Posterior vena cava (tissue), 2 donors: ENCODE data around the gene DIP2B. TPM values are rescaled to one million over a fixed set of nuclear protein-coding genes. Genes with fewer than 3 reads are reported as not detected.
A peak's percentile ranks its signal among the peaks of the same experiment; 100 is the strongest.

ENCODE experiments used
- DNase-seq: peaks from one replicate; pipeline ENCODE4 v3.0.0-alpha.2; 2020; ENCODE audit warnings: low spot score
- intact Hi-C, 2 donors: fragments of 100-400 bp; cut with DNase I; formaldehyde crosslinking; loops; one replicate each; pipeline versions ENCODE4 v1.14.1 to v1.14.2; 2022 to 2023
- total RNA-seq, 2 donors: library from RNA; stranded (reverse); fragmentation: NEBNext Ultra II Directional; extraction: Animal tissue kit (Norgen Biotek cat#: 25700); gene quantifications; one replicate each; pipeline ENCODE4 v1.2.1, GENCODE V29; 2021
- donor health status: DM: yes; HTN: yes; CAD: no.
- donor health status: DM: yes; HTN: yes; CAD: no.

Gene DIP2B
- total RNA-seq, 2 donors from 2014 or later = 13.7 to 14.0 TPM

GRCh38 chr12:50772877-50773276 is 268.1 kb downstream of the DIP2B start:
- no peak for DNase-seq
- intact Hi-C loops = no loop called here

- intact Hi-C loops = no loop called here
- DNase-seq = no peak
Measured at GRCh38 chr12:50775251-50775650, 270.5 kb downstream of the DIP2B start.

DNA sequence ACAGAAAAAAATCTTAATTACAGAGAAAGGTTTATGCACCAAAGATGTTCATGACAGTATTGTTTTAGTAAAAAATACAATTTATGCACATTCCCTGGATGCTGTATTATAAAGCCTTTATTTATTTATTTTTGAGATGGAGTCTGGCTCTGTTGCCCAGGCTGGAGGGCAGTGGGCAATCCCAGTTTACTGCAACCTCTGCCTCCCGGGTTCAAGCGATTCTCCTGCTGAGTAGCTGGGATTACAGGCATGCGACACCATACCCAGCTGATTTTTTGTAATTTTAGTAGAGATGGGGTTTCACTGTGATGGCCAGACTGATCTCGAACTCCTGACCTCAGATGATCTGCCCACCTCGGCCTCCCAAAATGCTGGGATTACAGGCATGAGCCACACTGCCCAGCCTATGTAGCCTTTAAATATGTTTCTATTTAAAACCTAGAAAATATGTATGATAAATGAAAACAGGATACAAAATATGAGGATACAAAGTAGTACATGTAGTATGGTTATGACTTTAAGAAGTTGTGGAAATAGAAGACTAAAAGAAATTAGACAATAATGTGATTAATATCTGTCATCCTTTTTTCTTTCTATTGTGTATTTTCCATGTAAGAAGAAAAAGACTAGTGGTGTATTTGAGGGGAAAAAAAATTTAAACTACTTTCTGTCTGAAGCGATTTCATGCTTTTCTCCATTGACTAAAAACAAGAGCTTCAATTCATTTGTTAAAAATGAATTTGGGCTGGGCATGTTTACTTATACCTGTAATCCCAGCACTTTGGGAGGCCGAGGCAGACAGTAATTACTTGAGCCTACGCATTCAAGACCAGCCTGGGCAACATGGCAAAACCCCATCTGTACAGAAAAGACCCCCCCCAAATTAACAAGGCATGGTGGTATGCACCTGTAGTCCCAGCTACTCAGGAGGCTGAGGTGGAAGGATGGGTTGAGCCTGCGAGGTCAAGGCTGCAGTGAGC is 272.3 kb downstream of the DIP2B start:
- intact Hi-C loops = no loop called here
- DNase-seq = peak; percentile 36

GRCh38 chr12:50778663-50779590 is 274.1 kb downstream of the DIP2B start:
- peak; percentile 32 for DNase-seq
- intact Hi-C loops = no loop called here

GRCh38 chr12:50780013-50780412 is 275.2 kb downstream of the DIP2B start:
- DNase-seq = no peak
- intact Hi-C loops = no loop called here

- intact Hi-C loops = no loop called here
- DNase-seq = no peak
Measured at GRCh38 chr12:50784501-50784900, 279.7 kb downstream of the DIP2B start.

- DNase-seq = no peak
- intact Hi-C loops = no loop called here
Measured at GRCh38 chr12:50785406-50786001, 280.7 kb downstream of the DIP2B start.

DNA sequence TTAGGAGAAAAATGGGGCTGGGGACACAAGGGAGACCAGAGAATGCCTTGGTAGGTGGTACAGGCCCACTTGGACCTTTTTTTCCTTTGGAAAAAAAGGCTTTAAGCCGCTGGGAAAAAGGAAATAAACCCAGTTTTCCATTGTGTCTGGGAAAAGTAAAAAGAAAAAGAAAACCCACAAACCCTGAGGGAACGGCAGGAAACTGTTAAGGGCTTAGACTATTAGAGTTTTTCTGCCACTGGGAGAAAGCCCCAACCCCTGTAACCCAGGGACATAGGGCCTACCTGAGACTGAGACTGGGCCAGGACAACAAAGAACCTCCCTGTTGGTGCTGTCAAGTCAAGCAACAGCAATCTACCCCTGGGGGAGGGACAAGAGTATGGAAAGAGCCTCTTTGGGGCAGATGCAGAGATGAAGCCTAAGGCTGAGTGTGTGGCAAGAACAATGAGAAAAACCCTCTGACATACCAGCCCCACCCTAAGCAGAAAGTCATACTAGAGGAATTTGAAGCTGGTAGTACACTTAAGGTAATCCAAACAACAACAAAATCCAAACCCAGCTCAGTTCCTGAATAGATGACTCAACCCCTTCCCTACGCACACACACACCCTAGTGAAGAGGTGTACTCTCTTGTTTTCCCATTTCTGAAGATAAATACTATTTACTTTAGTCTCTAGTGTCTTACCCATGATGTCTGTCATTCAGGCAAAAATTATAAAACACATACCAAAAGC is 281.9 kb downstream of the DIP2B start:
- DNase-seq = no peak
- intact Hi-C loops = no loop called here

- no peak for DNase-seq
- intact Hi-C loops = no loop called here
Measured at GRCh38 chr12:50787618-50788017, 282.8 kb downstream of the DIP2B start.

DNA sequence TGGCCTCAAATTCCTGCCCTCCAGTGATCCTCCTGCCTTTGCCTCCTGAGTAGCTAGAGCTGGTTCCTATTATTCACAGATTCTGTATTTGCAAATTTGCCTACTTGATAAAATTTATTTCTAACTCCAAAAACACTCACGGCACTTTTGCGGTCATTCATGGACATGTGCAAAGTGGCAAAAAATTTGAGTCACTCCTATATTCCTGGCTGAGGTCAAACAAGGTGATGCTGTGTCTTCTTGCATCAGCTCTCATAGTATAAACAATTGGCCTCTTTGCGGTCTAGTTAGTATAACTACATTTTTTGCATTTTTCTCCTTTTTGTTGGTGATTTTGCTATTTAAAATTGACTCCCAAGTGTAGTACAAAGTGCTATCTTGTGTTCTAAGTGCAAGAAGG is 283.8 kb downstream of the DIP2B start:
- intact Hi-C loops = no loop called here
- DNase-seq = no peak

DNA sequence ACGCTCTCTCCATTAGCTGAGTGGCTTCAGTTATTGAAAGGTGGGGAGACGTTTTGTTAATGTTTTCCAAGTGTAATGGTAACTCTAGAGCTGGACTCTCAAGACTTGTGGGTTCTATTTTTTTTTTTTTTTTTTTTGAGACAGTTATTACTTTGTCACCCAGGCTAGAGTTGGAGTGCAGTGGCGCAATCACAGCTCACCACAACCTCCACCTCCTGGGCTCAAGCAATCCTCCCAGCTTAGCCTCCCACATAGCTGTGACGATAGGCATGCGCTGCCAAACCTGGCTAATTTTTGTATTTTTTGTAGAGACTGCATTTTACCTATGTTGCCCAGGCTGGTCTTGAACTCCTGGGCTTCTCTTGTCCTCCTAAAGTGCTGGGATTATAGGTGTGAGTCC is 285.3 kb downstream of the DIP2B start:
- intact Hi-C loops = no loop called here
- DNase-seq = no peak

Other genes starting within 250 kb of the DIP2B start
- 100 to 1,000 TPM in 1 of 2 donors, 10 to 100 TPM in 1; 80.2 to 103 TPM for gene LIMA1, start 221.5 kb upstream of the DIP2B start, total RNA-seq
- not detected for gene FAM186A, start 108.4 kb upstream of the DIP2B start, total RNA-seq
- gene LARP4, start 104.1 kb upstream of the DIP2B start, total RNA-seq = 10 to 100 TPM; 63.2 to 72.0 TPM